ENCODE data around the gene RFX6. TPM values are rescaled to one million over a fixed set of nuclear protein-coding genes. Genes with fewer than 3 reads are reported as not detected.

Gene RFX6
- total and polyA plus RNA-seq, 8 donors = 1.1 to 2.6 (median 2.3) TPM; not detected in 2

DNA sequence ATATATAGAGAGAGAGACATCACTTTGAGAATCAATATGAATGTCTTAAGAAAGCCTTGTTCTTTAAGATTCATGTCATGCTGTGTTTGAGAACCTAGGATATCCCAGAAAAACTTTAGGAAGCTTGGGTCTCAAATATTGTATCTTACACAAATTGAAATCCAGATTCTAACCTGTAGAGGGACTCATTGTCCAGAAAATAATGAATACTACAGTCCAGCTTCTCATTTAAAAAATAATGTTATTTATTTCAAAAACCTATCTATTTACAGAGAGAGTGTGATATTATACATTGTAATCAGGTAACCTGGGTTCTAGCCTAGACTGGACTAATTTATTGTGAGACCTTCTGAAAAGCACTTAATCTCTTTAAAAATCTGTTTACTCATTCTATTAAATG lies 4.2 kb downstream of the RFX6 start:
- peaks cover 0 to 10% of the 10 kb centered on the region in 2 donors for H3K4me1 ChIP-seq
- no peak overlapping the region for H3K4me3 ChIP-seq
- H3K9me3 ChIP-seq = no peaks in the 10 kb centered on the region
- intact Hi-C loops (cut with DNase I) = no loop called here
- DNase-seq (no peak), ATAC-seq (no peak)
- peaks cover 32% of the 10 kb centered on the region in 2 donors for H3K27me3 ChIP-seq
- H3K36me3 ChIP-seq = no peaks in the 10 kb centered on the region
- TF ChIP-seq, protein P1, sequence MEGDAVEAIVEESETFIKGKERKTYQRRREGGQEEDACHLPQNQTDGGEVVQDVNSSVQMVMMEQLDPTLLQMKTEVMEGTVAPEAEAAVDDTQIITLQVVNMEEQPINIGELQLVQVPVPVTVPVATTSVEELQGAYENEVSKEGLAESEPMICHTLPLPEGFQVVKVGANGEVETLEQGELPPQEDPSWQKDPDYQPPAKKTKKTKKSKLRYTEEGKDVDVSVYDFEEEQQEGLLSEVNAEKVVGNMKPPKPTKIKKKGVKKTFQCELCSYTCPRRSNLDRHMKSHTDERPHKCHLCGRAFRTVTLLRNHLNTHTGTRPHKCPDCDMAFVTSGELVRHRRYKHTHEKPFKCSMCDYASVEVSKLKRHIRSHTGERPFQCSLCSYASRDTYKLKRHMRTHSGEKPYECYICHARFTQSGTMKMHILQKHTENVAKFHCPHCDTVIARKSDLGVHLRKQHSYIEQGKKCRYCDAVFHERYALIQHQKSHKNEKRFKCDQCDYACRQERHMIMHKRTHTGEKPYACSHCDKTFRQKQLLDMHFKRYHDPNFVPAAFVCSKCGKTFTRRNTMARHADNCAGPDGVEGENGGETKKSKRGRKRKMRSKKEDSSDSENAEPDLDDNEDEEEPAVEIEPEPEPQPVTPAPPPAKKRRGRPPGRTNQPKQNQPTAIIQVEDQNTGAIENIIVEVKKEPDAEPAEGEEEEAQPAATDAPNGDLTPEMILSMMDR (IDR thresholded peaks at IDR 0.05) = no peak
- H3K27ac ChIP-seq = no peak overlapping the region

DNA sequence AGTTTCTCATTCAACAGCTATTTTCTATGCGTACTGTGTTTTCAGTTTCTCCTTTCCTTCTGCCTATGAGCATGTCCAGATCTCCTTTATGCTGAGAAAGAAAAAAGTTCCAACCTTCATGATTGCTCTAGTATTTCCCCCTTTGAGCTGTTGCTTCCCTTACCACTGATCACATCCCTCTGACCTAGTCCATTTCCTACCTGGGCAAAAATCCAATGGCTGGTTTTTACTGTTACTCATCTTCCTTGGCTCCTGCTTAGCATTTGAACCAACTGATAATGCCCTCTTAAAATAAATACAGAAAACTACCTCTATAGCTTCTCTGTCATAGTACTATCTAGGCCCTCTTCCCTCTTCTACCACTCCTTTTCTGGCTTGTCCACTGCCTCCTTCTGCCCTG lies 6.0 kb downstream of the RFX6 start:
- Histone ChIP-seq H3K27me3 (peaks cover 14% of the 10 kb centered on the region in 2 donors), H3K9me3 (no peaks in the 10 kb centered on the region), H3K36me3 (no peaks in the 10 kb centered on the region), H3K4me1 (no peaks in the 10 kb centered on the region), H3K27ac (no peak overlapping the region), H3K4me3 (no peak overlapping the region)
- intact Hi-C loops (cut with DNase I) = no loop called here
- ATAC-seq (no peak), DNase-seq (no peak)
- TF ChIP-seq, protein P1 (IDR thresholded peaks at IDR 0.05) = no peak

DNA sequence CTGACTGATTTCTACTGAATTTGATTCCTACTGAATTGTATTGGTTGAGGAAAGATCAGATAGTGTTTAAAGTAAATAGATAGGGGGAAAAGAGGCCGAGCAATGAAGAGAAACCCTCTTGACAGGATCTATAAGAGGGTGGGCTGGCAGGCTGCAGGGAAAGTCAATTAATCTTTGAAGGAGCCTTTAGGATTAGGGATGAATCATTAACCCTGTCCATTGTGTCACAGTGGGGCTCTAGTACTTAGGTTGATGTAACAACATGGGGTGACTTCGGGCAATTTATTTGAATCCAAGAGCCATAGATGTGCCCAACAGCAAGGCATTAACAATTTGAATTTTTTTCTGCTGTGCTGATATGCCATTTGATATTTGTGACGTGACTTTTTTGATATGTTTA lies 7.5 kb downstream of the RFX6 start:
- Histone ChIP-seq H3K9me3 (no peaks in the 10 kb centered on the region), H3K4me1 (no peaks in the 10 kb centered on the region), H3K36me3 (no peaks in the 10 kb centered on the region), H3K27me3 (peaks cover 5 to 6% of the 10 kb centered on the region in 2 donors), H3K4me3 (no peak overlapping the region), H3K27ac (no peak overlapping the region)
- DNase-seq (no peak), ATAC-seq (no peak)
- TF ChIP-seq, protein P1 (IDR thresholded peaks at IDR 0.05) = no peak
- intact Hi-C loops (cut with DNase I) = no loop called here

DNA sequence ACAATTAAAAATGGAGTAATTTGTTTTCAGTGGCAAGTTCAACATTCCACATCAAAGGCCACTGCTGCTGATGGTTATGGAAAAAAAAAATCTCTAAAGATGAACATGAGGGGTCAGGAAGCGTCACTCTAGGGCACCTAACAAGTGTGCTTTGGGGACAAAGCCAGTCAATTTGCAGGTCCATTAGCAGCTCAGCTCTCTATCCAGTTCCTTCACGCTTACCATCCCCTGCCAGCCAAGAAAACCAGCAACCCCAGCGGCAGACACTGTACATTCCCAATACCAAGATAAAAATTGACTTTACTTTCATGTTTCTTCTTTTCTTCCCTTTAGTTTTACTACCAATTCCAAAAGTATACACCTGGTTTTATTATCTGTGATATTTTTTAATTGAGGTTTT lies 10.1 kb downstream of the RFX6 start:
- Histone ChIP-seq H3K4me3 (no peak overlapping the region), H3K27ac (no peak overlapping the region), H3K27me3 (no peaks in the 10 kb centered on the region), H3K9me3 (no peaks in the 10 kb centered on the region), H3K4me1 (no peaks in the 10 kb centered on the region), H3K36me3 (no peaks in the 10 kb centered on the region)
- ATAC-seq = no peak
- intact Hi-C loops (cut with DNase I) = no loop called here
- DNase-seq = no peak
- TF ChIP-seq, protein P1 (IDR thresholded peaks at IDR 0.05) = no peak

DNA sequence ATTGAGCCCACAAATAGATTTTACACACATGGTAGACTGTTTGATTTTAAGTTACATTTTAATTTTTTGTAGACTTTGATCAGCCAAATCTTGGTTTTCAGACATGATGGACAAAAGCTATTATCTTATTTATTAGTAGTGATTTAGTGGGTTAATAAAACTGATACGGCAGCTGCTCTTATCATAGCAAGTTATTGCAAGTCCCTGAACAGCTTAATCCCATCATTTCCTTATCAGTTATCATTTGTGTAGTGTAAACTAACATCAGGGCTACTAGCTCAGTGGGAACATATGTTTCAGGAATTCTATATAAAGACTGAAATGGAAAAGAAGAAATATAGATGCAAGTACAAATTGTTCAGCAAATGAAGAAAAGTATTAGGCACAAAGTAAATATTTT lies 10.9 kb downstream of the RFX6 start:
- no peak overlapping the region for H3K4me3 ChIP-seq
- no peaks in the 10 kb centered on the region for H3K4me1 ChIP-seq
- DNase-seq = no peak
- TF ChIP-seq, protein P1 (IDR thresholded peaks at IDR 0.05) = no peak
- H3K27me3 ChIP-seq = no peaks in the 10 kb centered on the region
- intact Hi-C loops (cut with DNase I) = no loop called here
- H3K36me3 ChIP-seq = no peaks in the 10 kb centered on the region
- ATAC-seq = no peak
- H3K27ac ChIP-seq = no peak overlapping the region
- no peaks in the 10 kb centered on the region for H3K9me3 ChIP-seq
